Measurements from ENCODE around the gene ZC3H6.

DNA sequence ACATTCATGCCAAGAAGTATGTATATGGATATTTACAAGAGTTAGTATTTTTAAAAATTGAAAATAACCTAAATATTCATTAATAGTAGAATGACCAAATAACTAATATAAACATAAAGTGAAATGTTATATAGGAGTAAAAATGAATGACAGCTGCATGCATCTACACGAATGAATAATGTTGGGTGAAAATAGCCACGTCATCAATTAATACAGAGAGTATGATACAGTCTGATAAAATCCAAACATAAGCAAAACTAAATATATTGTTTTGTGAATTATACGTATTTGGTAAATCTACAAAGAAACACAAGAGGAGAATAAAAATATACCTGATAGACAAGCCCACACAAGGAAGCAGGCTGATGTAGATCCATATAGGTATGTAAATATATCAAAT, 45.0 kb upstream of the ZC3H6 start:
- TF ChIP-seq, protein P1, sequence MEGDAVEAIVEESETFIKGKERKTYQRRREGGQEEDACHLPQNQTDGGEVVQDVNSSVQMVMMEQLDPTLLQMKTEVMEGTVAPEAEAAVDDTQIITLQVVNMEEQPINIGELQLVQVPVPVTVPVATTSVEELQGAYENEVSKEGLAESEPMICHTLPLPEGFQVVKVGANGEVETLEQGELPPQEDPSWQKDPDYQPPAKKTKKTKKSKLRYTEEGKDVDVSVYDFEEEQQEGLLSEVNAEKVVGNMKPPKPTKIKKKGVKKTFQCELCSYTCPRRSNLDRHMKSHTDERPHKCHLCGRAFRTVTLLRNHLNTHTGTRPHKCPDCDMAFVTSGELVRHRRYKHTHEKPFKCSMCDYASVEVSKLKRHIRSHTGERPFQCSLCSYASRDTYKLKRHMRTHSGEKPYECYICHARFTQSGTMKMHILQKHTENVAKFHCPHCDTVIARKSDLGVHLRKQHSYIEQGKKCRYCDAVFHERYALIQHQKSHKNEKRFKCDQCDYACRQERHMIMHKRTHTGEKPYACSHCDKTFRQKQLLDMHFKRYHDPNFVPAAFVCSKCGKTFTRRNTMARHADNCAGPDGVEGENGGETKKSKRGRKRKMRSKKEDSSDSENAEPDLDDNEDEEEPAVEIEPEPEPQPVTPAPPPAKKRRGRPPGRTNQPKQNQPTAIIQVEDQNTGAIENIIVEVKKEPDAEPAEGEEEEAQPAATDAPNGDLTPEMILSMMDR (IDR thresholded peaks at IDR 0.05) = no peak
- TF ChIP-seq POLR2AphosphoS5 (IDR thresholded peaks at IDR 0.05) = no peak
- no peak for TF ChIP-seq POLR2A (IDR thresholded peaks at IDR 0.05)

All from breast epithelium (tissue), 3 donors.